Prostate gland (tissue), 2 donors: ENCODE measurements around the gene CRYGN. TPM values are rescaled to one million over a fixed set of nuclear protein-coding genes. Genes with fewer than 3 reads are reported as not detected.

Experiments used
- DNase-seq: peaks from one replicate; pipeline ENCODE4 v3.0.0-alpha.2; 2019; ENCODE audit warnings: low spot score
- H3K27ac ChIP-seq, 2 donors: fragments of 200-600 bp; sonication (generic); 2 replicates each; pipeline ENCODE4 v1.5.1; 2017 to 2019
- H3K27me3 ChIP-seq: fragments of 200-600 bp; sonication (generic); replicated peaks from 2 replicates; pipeline ENCODE4 v1.5.1; 2019; ENCODE audit not compliant: insufficient read depth
- H3K36me3 ChIP-seq, 2 donors: fragments of 200-600 bp; sonication (generic); 1 replicate in 1 of 2; 2 replicates in 1 of 2; pipeline versions ENCODE4 v1.5.1 to v1.8.1; 2017 to 2019
- H3K4me1 ChIP-seq: fragments of 200-600 bp; sonication (generic); replicated peaks from 2 replicates; pipeline ENCODE4 v1.5.1; 2019
- H3K4me3 ChIP-seq, 2 donors: fragments of 200-600 bp; sonication (generic); 2 replicates each; pipeline ENCODE4 v1.5.1; 2017 to 2019
- H3K9me3 ChIP-seq: fragments of 200-600 bp; sonication (generic); 2 replicates; pipeline ENCODE4 v1.5.1; 2017
- POLR2A ChIP-seq: fragments of 450-650 bp; IDR thresholded peaks from one replicate; pipeline ENCODE4 v1.6.1; 2016; ENCODE audit warnings: antibody characterized with exemption, mild to moderate bottlenecking
- POLR2AphosphoS5 ChIP-seq: sonication (generic); formaldehyde crosslinking; IDR thresholded peaks from one replicate; pipeline ENCODE4 v1.6.1; 2017; ENCODE audit warnings: antibody characterized with exemption
- whole genome bisulfite sequencing: methylation state at CpG from one replicate; pipeline ENCODE4 v1.1.5; 2018; 5-methylcytosine and 5-hydroxymethylcytosine counted together
- intact Hi-C: fragments of 100-400 bp; cut with DNase I; formaldehyde crosslinking; loops from one replicate; pipeline ENCODE4 v1.14.2; 2022
- total RNA-seq, 2 donors: library from RNA; depleted of rRNA; stranded (reverse); fragments of >200 nt; gene quantifications; one replicate each; pipeline ENCODE4 v1.1.0, GENCODE V29; 2016
- TF ChIP-seq, protein P1 (sequence below), 4 experiments: fragments of 200-600 bp in 2 of 4; fragments of 450-650 bp in 2 of 4; sonication (generic) in 2 of 4; IDR thresholded peaks; 1 replicate in 3 of 4; 2 replicates in 1 of 4; pipeline ENCODE4 v1.5.1; 2016 to 2019; ENCODE audit warnings: antibody characterized with exemption in 4 of 4, mild to moderate bottlenecking in 2 of 4, moderate library complexity in 2 of 4

CRYGN gene
- total RNA-seq, 2 donors from 2014 or later, result not detected

DNA sequence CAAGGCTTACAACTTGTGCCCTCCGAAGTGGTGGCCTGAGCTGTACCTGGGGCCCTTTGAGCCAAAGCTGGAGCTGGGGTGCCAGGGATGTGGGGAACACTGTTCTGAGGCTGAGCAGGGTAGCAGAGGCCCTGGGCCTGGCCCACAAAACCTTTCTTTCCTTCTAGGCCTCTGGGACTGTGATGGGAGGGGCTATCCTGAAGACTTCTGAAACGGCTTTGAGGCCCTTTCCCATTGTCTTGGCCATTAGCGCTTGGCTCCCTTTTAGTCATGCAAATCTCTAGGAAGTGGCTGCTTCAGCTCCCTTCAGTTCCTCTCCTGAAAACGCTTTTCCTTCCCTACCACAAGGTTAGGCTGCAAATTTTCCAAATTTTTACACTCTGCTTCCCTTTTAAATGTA, 16.8 kb upstream of the CRYGN start:
- DNase-seq, result no peak
- Histone ChIP-seq H3K36me3 (no peaks in the 10 kb centered on the region), H3K4me3 (no peak overlapping the region), H3K4me1 (peaks cover 5% of the 10 kb centered on the region), H3K9me3 (no peaks in the 10 kb centered on the region), H3K27me3 (no peaks in the 10 kb centered on the region), H3K27ac (no peak overlapping the region)
- 83% methylated on average over 4 of the region's 4 CpGs for WGBS
- intact Hi-C loops, result no loop called here
- TF ChIP-seq POLR2AphosphoS5 (no peak), POLR2A (no peak)
- TF ChIP-seq, protein P1, sequence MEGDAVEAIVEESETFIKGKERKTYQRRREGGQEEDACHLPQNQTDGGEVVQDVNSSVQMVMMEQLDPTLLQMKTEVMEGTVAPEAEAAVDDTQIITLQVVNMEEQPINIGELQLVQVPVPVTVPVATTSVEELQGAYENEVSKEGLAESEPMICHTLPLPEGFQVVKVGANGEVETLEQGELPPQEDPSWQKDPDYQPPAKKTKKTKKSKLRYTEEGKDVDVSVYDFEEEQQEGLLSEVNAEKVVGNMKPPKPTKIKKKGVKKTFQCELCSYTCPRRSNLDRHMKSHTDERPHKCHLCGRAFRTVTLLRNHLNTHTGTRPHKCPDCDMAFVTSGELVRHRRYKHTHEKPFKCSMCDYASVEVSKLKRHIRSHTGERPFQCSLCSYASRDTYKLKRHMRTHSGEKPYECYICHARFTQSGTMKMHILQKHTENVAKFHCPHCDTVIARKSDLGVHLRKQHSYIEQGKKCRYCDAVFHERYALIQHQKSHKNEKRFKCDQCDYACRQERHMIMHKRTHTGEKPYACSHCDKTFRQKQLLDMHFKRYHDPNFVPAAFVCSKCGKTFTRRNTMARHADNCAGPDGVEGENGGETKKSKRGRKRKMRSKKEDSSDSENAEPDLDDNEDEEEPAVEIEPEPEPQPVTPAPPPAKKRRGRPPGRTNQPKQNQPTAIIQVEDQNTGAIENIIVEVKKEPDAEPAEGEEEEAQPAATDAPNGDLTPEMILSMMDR (IDR thresholded peaks at IDR 0.05), result no peak

DNA sequence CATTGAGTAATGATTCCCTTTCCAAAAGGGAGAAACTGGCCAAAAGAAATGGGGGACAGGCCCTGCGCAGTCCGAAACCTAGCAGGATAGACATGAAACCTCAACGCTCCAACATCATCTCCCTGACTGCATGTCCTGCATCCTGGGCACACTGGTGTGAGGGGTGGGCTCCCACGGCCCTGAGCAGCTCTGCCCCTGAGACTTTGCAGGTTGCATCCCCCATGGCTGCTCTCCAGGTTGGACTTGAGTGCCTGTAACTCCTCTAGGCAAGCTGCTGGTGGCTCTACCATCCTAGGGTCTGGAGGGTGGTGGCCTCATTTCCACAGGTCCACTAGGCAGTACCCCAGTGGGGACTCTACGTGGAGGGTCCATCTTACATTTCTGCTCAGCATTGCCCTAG, 16.3 kb upstream of the CRYGN start:
- intact Hi-C loops, result no loop called here
- 97% methylated on average over 5 of the region's 5 CpGs for WGBS
- no peaks in the 10 kb centered on the region for H3K27me3 ChIP-seq
- H3K4me3 ChIP-seq, result no peak overlapping the region
- TF ChIP-seq POLR2A, result no peak
- TF ChIP-seq, protein P1 (IDR thresholded peaks at IDR 0.05), result no peak
- no peak for TF ChIP-seq POLR2AphosphoS5
- no peaks in the 10 kb centered on the region for H3K36me3 ChIP-seq
- DNase-seq, result no peak
- no peak overlapping the region for H3K27ac ChIP-seq
- H3K4me1 ChIP-seq, result peaks cover 5% of the 10 kb centered on the region
- no peaks in the 10 kb centered on the region for H3K9me3 ChIP-seq

DNA sequence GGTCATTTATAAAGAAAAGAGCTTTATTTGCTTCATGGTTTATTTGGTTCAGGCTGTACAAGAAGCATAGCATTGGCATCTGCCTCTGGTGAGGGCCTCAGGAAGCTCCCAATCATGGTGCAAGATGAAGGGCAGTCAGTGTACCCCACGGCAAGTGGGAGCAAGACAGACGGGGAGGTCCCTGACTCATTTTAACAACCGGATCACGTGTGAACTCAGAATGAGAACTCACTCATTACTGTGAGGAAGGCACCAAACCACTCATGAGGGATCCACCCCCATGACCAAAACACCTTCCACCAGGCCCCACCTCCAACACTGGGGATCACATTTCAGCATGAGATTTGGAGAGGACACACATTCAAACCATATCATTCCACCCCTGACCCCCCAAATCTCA, 15.7 kb upstream of the CRYGN start:
- no peaks in the 10 kb centered on the region for H3K36me3 ChIP-seq
- intact Hi-C loops, result no loop called here
- no peak for DNase-seq
- WGBS, result 76% methylated on average over 4 of the region's 4 CpGs
- H3K4me1 ChIP-seq, result peaks cover 4% of the 10 kb centered on the region
- TF ChIP-seq POLR2A, result no peak
- no peak for TF ChIP-seq POLR2AphosphoS5
- TF ChIP-seq, protein P1 (IDR thresholded peaks at IDR 0.05), result no peak
- no peaks in the 10 kb centered on the region for H3K9me3 ChIP-seq
- H3K27ac ChIP-seq, result no peak overlapping the region
- no peaks in the 10 kb centered on the region for H3K27me3 ChIP-seq
- H3K4me3 ChIP-seq, result no peak overlapping the region

DNA sequence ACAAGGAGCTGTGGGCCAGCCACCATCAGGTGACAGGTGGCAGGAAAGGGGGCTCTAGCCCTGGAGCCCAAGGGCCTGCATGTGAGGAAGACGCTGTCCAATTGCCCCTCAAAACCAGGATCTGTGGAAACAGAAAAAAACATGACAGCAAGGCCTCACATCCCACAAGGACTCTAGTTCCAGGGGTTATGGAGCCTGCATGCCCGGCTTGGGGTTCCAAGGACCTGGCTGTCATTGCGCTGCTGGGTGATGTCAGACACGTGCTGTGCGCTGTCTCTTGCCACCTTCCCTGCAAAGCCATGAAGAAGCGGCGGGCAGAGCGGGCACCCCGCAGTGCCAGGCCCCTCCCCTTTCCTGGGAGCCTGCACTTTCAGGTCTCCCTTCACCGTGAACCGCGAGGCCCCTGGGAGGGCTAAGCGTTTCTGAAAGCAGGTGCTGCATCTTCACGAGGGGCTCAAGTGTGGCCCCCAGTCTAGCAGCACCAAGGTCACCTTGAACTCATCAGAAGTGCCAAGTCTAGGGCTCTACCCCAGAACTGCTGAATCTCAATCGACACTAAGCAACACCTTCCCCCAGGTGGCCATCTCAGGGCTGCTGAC, 15.1 kb upstream of the CRYGN start:
- Histone ChIP-seq H3K36me3 (no peaks in the 10 kb centered on the region), H3K4me1 (no peaks in the 10 kb centered on the region), H3K9me3 (no peaks in the 10 kb centered on the region), H3K27ac (no peak overlapping the region), H3K27me3 (no peaks in the 10 kb centered on the region), H3K4me3 (no peak overlapping the region)
- intact Hi-C loops, result no loop called here
- DNase-seq, result no peak
- no peak for TF ChIP-seq POLR2AphosphoS5
- TF ChIP-seq, protein P1 (IDR thresholded peaks at IDR 0.05), result no peak
- TF ChIP-seq POLR2A, result no peak
- 89% methylated on average over 15 of the region's 15 CpGs for WGBS

DNA sequence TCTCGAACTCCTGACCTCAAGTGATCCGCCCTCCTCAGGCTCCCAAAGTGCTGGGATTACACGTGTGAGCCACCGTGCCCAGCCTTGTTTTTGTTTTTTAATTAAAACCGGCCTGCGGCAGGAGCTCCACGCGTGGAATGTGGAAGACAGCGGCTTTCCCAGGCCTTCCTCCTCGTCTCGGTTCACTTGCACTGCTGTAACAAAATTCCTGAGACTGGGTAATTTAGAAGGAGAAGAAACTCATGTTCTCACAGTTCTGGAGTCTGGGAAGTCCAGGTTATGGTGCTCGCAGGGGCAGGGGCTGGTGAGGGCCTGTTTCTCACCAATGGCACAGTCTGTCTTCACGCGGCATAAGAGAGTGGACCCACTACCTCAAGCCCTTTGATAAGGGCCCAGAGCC, 14.4 kb upstream of the CRYGN start:
- H3K9me3 ChIP-seq, result no peaks in the 10 kb centered on the region
- no peak overlapping the region for H3K27ac ChIP-seq
- no peaks in the 10 kb centered on the region for H3K27me3 ChIP-seq
- intact Hi-C loops, result no loop called here
- 96% methylated on average over 14 of the region's 14 CpGs for WGBS
- DNase-seq, result no peak
- H3K36me3 ChIP-seq, result no peaks in the 10 kb centered on the region
- H3K4me1 ChIP-seq, result no peaks in the 10 kb centered on the region
- TF ChIP-seq POLR2AphosphoS5 (no peak), POLR2A (no peak)
- TF ChIP-seq, protein P1 (IDR thresholded peaks at IDR 0.05), result no peak
- H3K4me3 ChIP-seq, result no peak overlapping the region
